HG03066 (cell line): ENCODE measurements around the gene GFY.
A peak's percentile ranks its signal among the peaks of the same experiment; 100 is the strongest.
"Not testable (repeated sequence)": the region's sequence is repeated elsewhere in the genome, so short reads cannot be mapped to it uniquely, and the experiment has no call there.

Source experiments
- ATAC-seq: cut with Tn5 transposase; IDR thresholded peaks from one replicate; pipeline ENCODE4 v1.9.1; 2021; ENCODE audit warnings: low read depth; ENCODE audit not compliant: unreplicated experiment

GFY gene

GRCh38 chr19:49442771-49443365 is 17.7 kb downstream of the GFY start:
- peak; percentile 9 for ATAC-seq

DNA sequence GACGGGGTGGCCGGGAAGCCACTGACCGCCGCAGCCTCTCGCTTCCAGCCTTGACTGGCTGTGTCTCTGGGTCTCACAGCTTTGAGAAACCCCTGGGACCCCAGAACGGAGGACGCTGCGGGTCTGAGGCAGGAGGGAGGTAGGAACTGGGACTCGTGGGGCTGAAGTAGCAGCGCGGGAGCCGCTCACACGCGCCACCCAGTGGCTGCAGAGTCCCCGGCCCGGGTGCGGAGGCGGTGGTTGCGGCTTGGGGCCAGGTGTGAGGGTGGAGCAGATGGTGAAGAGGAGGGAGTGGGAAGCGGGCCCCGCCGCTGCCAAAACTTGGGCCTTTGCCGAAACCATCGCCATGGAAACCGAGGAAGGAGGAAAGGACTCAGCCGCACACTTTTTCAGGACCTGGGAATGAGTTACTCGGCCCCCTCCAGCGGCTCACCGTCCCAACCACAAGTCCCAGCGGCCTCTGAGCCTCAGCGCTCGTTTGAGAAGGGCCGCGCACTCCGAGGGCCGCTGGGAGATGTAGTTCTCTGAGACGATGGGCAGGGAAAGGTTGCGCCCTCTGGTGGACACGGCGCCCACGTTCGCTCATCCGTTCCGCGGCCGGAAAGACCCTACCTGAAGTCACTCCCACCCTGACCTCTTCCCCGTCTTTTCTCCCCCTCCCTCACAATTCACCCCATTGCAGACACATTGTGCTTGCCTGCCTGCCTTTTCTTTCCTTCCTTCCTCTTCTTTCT is 18.3 kb downstream of the GFY start:
- peak; percentile 84 for ATAC-seq

- ATAC-seq = not testable (repeated sequence)
These were observed 19.0 kb downstream of the GFY start for GRCh38 chr19:49444100-49444700.

- no peak for ATAC-seq
These were observed 20.8 kb downstream of the GFY start for GRCh38 chr19:49445997-49446396.

DNA sequence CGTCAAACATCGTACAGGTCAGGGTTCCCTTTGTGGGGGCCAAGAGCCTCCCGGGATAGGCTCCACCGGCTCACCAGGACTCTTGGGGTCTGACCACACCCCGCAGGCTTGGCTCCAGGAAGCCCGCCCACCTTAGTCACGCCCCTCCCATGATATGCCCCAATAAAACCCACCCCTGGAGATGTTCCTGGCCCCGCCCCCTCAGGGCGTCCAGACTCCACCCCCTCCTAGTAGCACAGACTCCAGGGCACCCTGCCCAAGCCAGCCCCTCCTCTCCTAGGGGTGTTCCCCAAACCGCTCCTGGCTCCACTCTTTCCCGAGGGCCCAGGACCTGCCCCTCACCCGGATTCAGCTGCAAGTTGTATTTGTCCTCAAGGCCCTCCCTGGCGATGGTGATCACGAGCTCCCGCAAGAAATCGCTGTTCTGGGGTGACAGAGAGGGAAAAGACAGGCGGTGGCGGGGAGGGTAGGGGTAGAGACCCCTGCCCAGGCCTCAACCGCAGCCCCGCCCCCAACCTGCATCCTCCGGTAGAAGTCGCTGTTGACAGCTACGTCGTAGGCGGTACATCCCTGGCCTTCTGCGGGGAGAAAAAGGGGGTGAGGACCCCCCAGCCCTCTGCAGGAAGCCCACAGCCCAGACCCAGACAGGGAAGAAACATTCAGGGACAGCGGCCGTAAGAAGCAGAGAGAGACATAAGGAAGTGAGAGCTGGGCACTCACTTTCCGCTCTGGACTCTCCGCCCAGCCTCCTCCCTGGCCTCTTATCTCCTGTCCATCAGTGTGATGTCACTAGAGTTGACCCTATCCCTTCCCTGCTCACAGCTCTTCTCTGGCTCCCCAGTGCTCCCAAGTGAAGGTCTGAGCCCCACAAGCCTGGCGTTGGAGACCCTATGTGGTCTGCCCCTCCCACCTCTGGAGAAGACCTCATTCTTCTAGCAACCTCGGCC is 22.6 kb downstream of the GFY start:
- ATAC-seq = no peak

- ATAC-seq = no peak
These were observed 23.2 kb downstream of the GFY start for GRCh38 chr19:49448432-49448786.

GRCh38 chr19:49450405-49450804 is 25.2 kb downstream of the GFY start:
- no peak for ATAC-seq

DNA sequence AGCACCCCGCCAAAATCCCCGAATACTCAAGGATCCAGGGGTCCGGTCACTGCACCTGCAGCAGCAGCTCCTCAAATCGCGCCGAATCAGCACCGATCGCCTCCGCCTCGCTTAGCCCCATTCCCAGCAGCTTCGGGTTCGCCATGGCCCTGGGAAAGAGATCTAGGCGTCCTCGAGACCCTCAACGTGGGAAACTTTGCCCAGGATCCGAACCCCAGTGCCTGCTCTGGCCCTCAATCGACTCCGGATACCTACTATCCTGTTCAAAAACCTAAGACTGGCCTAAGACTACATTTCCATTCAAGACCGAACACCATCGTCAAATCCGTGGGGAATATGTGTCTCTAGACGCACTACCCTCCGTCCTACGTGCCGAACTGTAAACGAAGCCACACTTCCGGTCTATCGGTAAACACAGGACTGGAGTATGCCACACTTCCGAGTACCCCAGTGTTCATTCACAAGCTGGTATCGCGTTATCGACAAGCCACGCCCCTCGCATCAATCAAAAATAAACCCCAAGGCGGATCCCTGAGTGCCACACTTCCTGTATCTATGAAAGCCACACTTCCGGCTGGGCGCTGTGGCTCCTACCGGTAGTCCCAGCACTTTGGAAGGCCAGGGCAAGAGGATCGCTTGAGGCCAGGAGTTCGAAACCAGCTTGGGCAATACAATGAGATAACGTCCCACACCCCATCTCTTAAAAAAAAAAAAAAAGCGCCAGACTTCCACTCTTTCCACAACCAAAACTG is 26.4 kb downstream of the GFY start, which contains the start of gene PIH1D1:
TSS of gene PIH1D1 (minus strand) at position 385 of the 752 bp plus-strand sequence. CDS start at position 145, 240 bp downstream.
- ATAC-seq = peak; percentile 50

GRCh38 chr19:49453013-49453756 is 28.0 kb downstream of the GFY start, which contains the start of gene ALDH16A1:
Gene ALDH16A1 (plus strand): TSS chr19:49453225. CDS start chr19:49453332, 107 bp downstream.
- ATAC-seq = peak; percentile 82

- no peak for ATAC-seq
These were observed 28.6 kb downstream of the GFY start for GRCh38 chr19:49453757-49454240.

GRCh38 chr19:49455773-49456172 is 30.6 kb downstream of the GFY start:
- no peak for ATAC-seq

DNA sequence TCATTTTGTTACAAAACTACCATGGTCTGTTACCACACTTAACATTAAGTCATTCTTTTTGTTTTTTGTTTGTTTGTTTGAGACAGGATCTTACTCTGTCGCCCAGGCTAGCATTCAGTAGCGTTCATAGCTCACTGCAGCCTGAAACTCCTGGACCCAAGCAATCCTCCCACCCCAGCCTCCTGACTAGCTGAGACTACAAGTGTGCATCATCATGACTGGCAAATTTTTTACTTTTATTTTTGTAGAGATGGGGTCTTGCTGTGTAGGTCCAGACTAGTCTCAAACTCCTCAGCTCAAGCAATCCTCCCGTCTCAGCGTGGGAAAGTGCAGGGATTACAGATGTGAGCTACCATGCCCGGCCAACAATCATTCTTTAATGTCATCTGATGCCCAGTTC is 31.1 kb downstream of the GFY start:
- ATAC-seq = no peak

DNA sequence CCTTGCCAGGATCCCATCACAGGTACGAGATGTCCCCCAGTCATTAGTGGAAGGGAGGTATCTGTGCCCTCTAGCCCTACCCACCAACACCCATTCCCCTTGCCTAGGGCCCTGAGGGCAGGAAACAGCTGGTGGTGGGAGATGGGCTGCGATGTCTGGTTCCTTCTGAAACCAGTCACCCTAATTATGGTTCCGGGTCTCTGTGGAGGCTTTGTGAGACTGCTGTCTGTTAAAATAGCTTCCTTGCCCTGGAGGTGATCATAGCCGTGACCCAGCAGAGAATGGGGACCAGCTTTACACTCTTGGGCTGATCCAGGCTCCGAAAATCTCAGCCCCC is 33.3 kb downstream of the GFY start:
- no peak for ATAC-seq

- no peak for ATAC-seq
These were observed 34.2 kb downstream of the GFY start for GRCh38 chr19:49459388-49459787.

DNA sequence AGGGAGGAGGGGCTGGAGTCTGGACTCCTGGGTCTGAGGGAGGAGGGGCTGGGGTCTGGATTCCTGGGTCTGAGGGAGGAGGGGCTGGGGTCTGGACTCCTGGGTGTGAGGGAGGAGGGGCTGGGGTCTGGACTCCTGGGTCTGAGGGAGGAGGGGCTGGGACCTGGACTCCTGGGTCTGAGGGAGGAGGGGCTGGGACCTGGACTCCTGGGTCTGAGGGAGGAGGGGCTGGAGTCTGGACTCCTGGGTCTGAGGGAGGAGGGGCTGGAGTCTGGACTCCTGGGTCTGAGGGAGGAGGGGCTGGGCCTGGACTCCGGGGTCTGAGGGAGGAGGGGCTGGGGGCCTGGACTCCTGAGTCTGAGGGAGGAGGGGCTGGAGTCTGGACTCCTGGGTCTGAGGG is 35.9 kb downstream of the GFY start:
- not testable (repeated sequence) for ATAC-seq

DNA sequence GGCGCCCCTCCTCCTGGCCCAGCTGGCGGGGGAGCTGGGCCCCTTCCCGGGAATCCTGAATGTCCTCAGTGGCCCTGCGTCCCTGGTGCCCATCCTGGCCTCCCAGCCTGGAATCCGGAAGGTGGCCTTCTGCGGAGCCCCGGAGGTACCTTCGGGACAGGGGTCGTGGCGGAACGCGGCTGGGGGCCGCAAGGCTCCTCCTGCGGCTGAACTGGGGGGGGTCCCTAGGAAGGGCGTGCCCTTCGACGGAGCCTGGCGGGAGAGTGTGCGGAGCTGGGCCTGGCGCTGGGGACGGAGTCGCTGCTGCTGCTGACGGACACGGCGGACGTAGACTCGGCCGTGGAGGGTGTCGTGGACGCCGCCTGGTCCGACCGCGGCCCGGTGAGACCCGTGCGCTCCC is 36.5 kb downstream of the GFY start:
- no peak for ATAC-seq

DNA sequence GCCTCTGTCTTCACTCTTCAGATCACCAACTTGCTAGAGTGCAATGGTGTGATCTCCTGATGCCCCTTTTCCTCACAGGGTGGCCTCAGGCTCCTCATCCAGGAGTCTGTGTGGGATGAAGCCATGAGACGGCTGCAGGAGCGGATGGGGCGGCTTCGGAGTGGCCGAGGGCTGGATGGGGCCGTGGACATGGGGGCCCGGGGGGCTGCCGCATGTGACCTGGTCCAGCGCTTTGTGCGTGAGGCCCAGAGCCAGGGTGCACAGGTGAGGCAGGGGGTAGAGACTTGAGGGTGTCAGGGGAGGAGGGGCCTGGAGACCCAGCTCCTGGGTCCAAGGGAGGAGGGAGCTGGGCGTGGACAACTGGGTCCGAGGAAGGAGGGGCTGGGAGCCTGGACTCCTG is 37.3 kb downstream of the GFY start:
- ATAC-seq = no peak

GRCh38 chr19:49463960-49464740 is 39.0 kb downstream of the GFY start:
- ATAC-seq = no peak

DNA sequence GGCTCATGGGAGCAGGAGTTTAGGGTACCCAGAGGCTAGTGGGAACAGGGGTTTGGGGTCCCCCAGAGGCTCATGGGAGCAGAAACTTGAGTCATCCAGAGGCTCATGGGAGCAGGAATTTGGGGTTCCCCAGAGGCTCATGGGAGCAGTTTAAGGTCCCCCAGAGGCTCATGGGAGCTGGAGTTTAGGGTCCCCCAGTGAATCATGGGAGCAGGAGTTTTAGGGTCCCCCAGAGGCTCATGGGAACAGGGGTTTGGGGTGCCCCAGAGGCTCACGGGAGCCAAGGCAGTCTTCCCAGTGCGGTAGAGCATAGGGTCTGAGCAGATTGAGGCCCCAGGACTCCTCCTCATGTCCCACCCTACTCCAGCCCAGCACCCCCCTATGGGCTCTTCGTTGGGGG is 40.2 kb downstream of the GFY start:
- ATAC-seq = no peak
